ENCODE measurements around the gene SETD1B.

Gene SETD1B

GRCh38 chr12:121812921-121813896 is 9.4 kb downstream of the SETD1B start:
- Histone ChIP-seq H3K9me3 (no peaks in the 10 kb centered on the region), H3K4me1 (peaks cover 60% of the 10 kb centered on the region), H4K20me1 (peaks cover 95% of the 10 kb centered on the region), H3K27me3 (no peaks in the 10 kb centered on the region), H3K27ac (peak overlapping the region; percentile 76; the same call in 1 of the 2 replicates), H3K9ac (peak overlapping the region; percentile 68; the same call in 1 of the 2 replicates), H3K4me2 (peak overlapping the region; percentile 88), H3K4me3 (peak overlapping the region; percentile 64), H3K36me3 (peaks cover 80% of the 10 kb centered on the region)
- no peak for TF ChIP-seq Cebpa-rat (IDR thresholded peaks at IDR 0.05)

GRCh38 chr12:121813951-121814350 is 10.1 kb downstream of the SETD1B start:
- Histone ChIP-seq H4K20me1 (peaks cover 88% of the 10 kb centered on the region), H3K27ac (no peak overlapping the region), H3K4me3 (no peak overlapping the region), H3K9me3 (no peaks in the 10 kb centered on the region), H3K9ac (no peak overlapping the region), H3K27me3 (no peaks in the 10 kb centered on the region), H3K36me3 (peaks cover 80% of the 10 kb centered on the region), H3K4me2 (0 out of 2 replicates have a peak overlapping the region, but pooled peaks have one; percentile 88), H3K4me1 (peaks cover 60% of the 10 kb centered on the region)
- no peak for TF ChIP-seq Cebpa-rat (IDR thresholded peaks at IDR 0.05)

- H3K36me3 ChIP-seq, result peaks cover 80% of the 10 kb centered on the region
Measured at GRCh38 chr12:121814429-121815119, 10.8 kb downstream of the SETD1B start.

GRCh38 chr12:121815263-121815662 is 11.5 kb downstream of the SETD1B start:
- Histone ChIP-seq H3K4me2 (no peak overlapping the region), H3K9ac (no peak overlapping the region), H4K20me1 (peaks cover 88% of the 10 kb centered on the region), H3K36me3 (peaks cover 80% of the 10 kb centered on the region), H3K9me3 (no peaks in the 10 kb centered on the region), H3K4me3 (no peak overlapping the region), H3K4me1 (peaks cover 64% of the 10 kb centered on the region), H3K27ac (no peak overlapping the region), H3K27me3 (no peaks in the 10 kb centered on the region)
- no peak for TF ChIP-seq Cebpa-rat (IDR thresholded peaks at IDR 0.05)

More at GRCh38 chr12:121814429-121815119, 10.8 kb downstream of the SETD1B start:
- no peak overlapping the region for H3K4me3 ChIP-seq
- no peak overlapping the region for H3K27ac ChIP-seq
- no peaks in the 10 kb centered on the region for H3K27me3 ChIP-seq
- no peaks in the 10 kb centered on the region for H3K9me3 ChIP-seq
- no peak overlapping the region for H3K9ac ChIP-seq
- no peak overlapping the region for H3K4me2 ChIP-seq
- TF ChIP-seq Cebpa-rat (IDR thresholded peaks at IDR 0.05), result no peak
- H4K20me1 ChIP-seq, result peaks cover 88% of the 10 kb centered on the region
- H3K4me1 ChIP-seq, result peaks cover 66% of the 10 kb centered on the region

- H4K20me1 ChIP-seq, result peaks cover 88% of the 10 kb centered on the region
- H3K27ac ChIP-seq, result peak overlapping the region; percentile 23; the same call in 1 of the 2 replicates
- H3K27me3 ChIP-seq, result no peaks in the 10 kb centered on the region
- no peak overlapping the region for H3K9ac ChIP-seq
- peaks cover 46% of the 10 kb centered on the region for H3K4me1 ChIP-seq
- TF ChIP-seq Cebpa-rat (IDR thresholded peaks at IDR 0.05), result no peak
- H3K4me2 ChIP-seq, result no peak overlapping the region
- peaks cover 90% of the 10 kb centered on the region for H3K36me3 ChIP-seq
- no peak overlapping the region for H3K4me3 ChIP-seq
- no peaks in the 10 kb centered on the region for H3K9me3 ChIP-seq
Measured at GRCh38 chr12:121816925-121817647, 13.3 kb downstream of the SETD1B start.

- Histone ChIP-seq H3K36me3 (peaks cover 96% of the 10 kb centered on the region), H3K4me2 (no peak overlapping the region)
Measured at GRCh38 chr12:121817648-121818043, 13.8 kb downstream of the SETD1B start.

GRCh38 chr12:121819212-121819949 is 15.6 kb downstream of the SETD1B start:
- H4K20me1 ChIP-seq, result peaks cover 84% of the 10 kb centered on the region
- peak overlapping the region; percentile 59 for H3K27ac ChIP-seq
- H3K4me1 ChIP-seq, result peaks cover 28% of the 10 kb centered on the region
- H3K36me3 ChIP-seq, result peaks cover 97% of the 10 kb centered on the region
- no peak for TF ChIP-seq Cebpa-rat (IDR thresholded peaks at IDR 0.05)
- H3K27me3 ChIP-seq, result no peaks in the 10 kb centered on the region
- no peak overlapping the region for H3K4me3 ChIP-seq
- H3K9me3 ChIP-seq, result no peaks in the 10 kb centered on the region
- 0 out of 2 replicates have a peak overlapping the region, but pooled peaks have one; percentile 16 for H3K9ac ChIP-seq
- peak overlapping the region; percentile 9; the same call in 1 of the 2 replicates for H3K4me2 ChIP-seq

More at GRCh38 chr12:121817648-121818043, 13.8 kb downstream of the SETD1B start:
- no peaks in the 10 kb centered on the region for H3K27me3 ChIP-seq
- no peak overlapping the region for H3K9ac ChIP-seq
- no peak for TF ChIP-seq Cebpa-rat (IDR thresholded peaks at IDR 0.05)
- no peaks in the 10 kb centered on the region for H3K9me3 ChIP-seq
- peaks cover 88% of the 10 kb centered on the region for H4K20me1 ChIP-seq
- peaks cover 40% of the 10 kb centered on the region for H3K4me1 ChIP-seq
- H3K4me3 ChIP-seq, result no peak overlapping the region
- H3K27ac ChIP-seq, result peak overlapping the region; percentile 23; the same call in 1 of the 2 replicates

- Histone ChIP-seq H3K36me3 (peaks cover 97% of the 10 kb centered on the region), H3K27ac (peak overlapping the region; percentile 59; the same call in 1 of the 2 replicates), H3K9ac (no peak overlapping the region), H3K4me3 (no peak overlapping the region), H3K4me1 (peaks cover 28% of the 10 kb centered on the region), H3K9me3 (no peaks in the 10 kb centered on the region), H3K27me3 (no peaks in the 10 kb centered on the region), H4K20me1 (peaks cover 84% of the 10 kb centered on the region), H3K4me2 (no peak overlapping the region; the same call in 1 of the 2 replicates)
- no peak for TF ChIP-seq Cebpa-rat (IDR thresholded peaks at IDR 0.05)
Measured at GRCh38 chr12:121820056-121820455, 16.2 kb downstream of the SETD1B start.
